B cell (primary cell): ENCODE measurements around the gene THBS3. TPM values are rescaled to one million over a fixed set of nuclear protein-coding genes. Genes with fewer than 3 reads are reported as not detected.

ENCODE experiments used
- ATAC-seq: fragments of 200-7000 bp; cut with Tn5 transposase; one replicate; pipeline ENCODE4 v1.10.0; 2021; ENCODE audit warnings: low read depth, mild to moderate bottlenecking, moderate number of reproducible peaks, moderate library complexity
- CTCF ChIA-PET: fragments of 350-600 bp; sonication (Branson Sonifier 250); formaldehyde crosslinking; loops from one replicate; lab custom pipeline; 2021; ENCODE audit warnings: antibody characterized with exemption, inconsistent platforms; lab: Charles Lee
- POLR2A ChIA-PET: fragments of 350-600 bp; sonication (Branson Sonifier 250); formaldehyde crosslinking; loops from one replicate; lab custom pipeline; 2021; ENCODE audit warnings: antibody characterized with exemption; lab: Charles Lee
- DNase-seq: peaks from one replicate; pipeline ENCODE4 v3.0.0; 2013
- H2AFZ ChIP-seq: 2 replicates; pipeline ENCODE4 v1.6.1; 2012; ENCODE audit warnings: mild to moderate bottlenecking, low read depth, low read length; ENCODE audit not compliant: insufficient read depth, poor library complexity, severe bottlenecking
- H3K27ac ChIP-seq, 2 donors: 1 replicate in 1 of 2; 2 replicates in 1 of 2; pipeline ENCODE4 v1.5.1; 2012 to 2013; ENCODE audit warnings: low read length in 2 of 2, mild to moderate bottlenecking in 2 of 2, moderate library complexity in 1 of 2
- H3K27me3 ChIP-seq, 4 experiments: fragments of 200-600 bp in 1 of 4; sonication (generic) in 1 of 4; replicated peaks in 1 of 4; 1 replicate in 2 of 4; 2 replicates in 2 of 4; pipeline versions ENCODE4 v1.6.1 to v1.7.0; 2013 to 2016; ENCODE audit warnings: low read length in 3 of 4, mild to moderate bottlenecking in 2 of 4, mixed read lengths in 1 of 4, moderate library complexity in 1 of 4; ENCODE audit not compliant: insufficient read depth in 4 of 4, control insufficient read depth in 3 of 4; ENCODE audit errors: control extremely low read depth in 1 of 4
- H3K36me3 ChIP-seq, 2 experiments: replicated peaks in 1 of 2; 1 replicate in 1 of 2; 2 replicates in 1 of 2; pipeline versions ENCODE4 v1.6.1 to v1.7.1; 2013; ENCODE audit warnings: low read length in 1 of 2; ENCODE audit not compliant: insufficient read depth in 2 of 2, control insufficient read depth in 1 of 2; ENCODE audit errors: control extremely low read depth in 1 of 2, extremely low read depth in 1 of 2
- H3K4me1 ChIP-seq, 2 donors: fragments of 200-600 bp in 1 of 2; sonication (generic) in 1 of 2; 1 replicate in 1 of 2; 2 replicates in 1 of 2; pipeline versions ENCODE4 v1.5.1 to v1.6.1; 2013 to 2017; ENCODE audit warnings: low read length in 2 of 2; ENCODE audit not compliant: control insufficient read depth in 2 of 2, insufficient read depth in 2 of 2
- H3K4me2 ChIP-seq: replicated peaks from 2 replicates; pipeline ENCODE3; 2012; ENCODE audit warnings: mild to moderate bottlenecking, low read depth, low read length; ENCODE audit not compliant: poor library complexity, severe bottlenecking
- H3K4me3 ChIP-seq, 5 experiments: fragments of 200-600 bp in 1 of 5; sonication (generic) in 1 of 5; 1 replicate in 3 of 5; 2 replicates in 2 of 5; pipeline versions ENCODE4 v1.5.1 to v1.7.0; 2011 to 2016; ENCODE audit warnings: low read length in 4 of 5, mild to moderate bottlenecking in 4 of 5, low read depth in 2 of 5, control low read depth in 1 of 5, moderate library complexity in 1 of 5; ENCODE audit not compliant: insufficient read depth in 1 of 5; ENCODE audit errors: control extremely low read depth in 1 of 5, extremely low read depth in 1 of 5
- H3K79me2 ChIP-seq: fragments of 200-600 bp; sonication (generic); one replicate; pipeline ENCODE4 v1.6.0; 2016; ENCODE audit warnings: low read length; ENCODE audit not compliant: control insufficient read depth, insufficient read depth
- H3K9ac ChIP-seq: fragments of 200-600 bp; sonication (generic); 2 replicates; pipeline ENCODE4 v1.6.1; 2017; ENCODE audit warnings: mild to moderate bottlenecking, low read length, moderate library complexity
- H3K9me3 ChIP-seq, 3 donors: one replicate each; pipeline versions ENCODE4 v1.6.1 to v1.7.1; 2013; ENCODE audit warnings: low read length in 2 of 3; ENCODE audit not compliant: control insufficient read depth in 2 of 3, insufficient read depth in 1 of 3; ENCODE audit errors: control extremely low read depth in 1 of 3
- H4K20me1 ChIP-seq: 2 replicates; pipeline ENCODE4 v1.6.0; 2012; ENCODE audit warnings: mild to moderate bottlenecking, low read length; ENCODE audit not compliant: insufficient read depth, control insufficient read depth, poor library complexity, severe bottlenecking
- H3K27ac Mint-ChIP-seq: one replicate; pipeline ENCODE4 v1.8.0; 2021; ENCODE audit warnings: mixed read lengths
- H3K27me3 Mint-ChIP-seq: one replicate; pipeline ENCODE4 v1.8.0; 2021; ENCODE audit warnings: mixed read lengths
- H3K4me1 Mint-ChIP-seq: one replicate; pipeline ENCODE4 v1.8.0; 2021; ENCODE audit warnings: mixed read lengths
- H3K4me3 Mint-ChIP-seq: one replicate; pipeline ENCODE4 v1.8.0; 2021; ENCODE audit warnings: mixed read lengths
- H3K9me3 Mint-ChIP-seq: one replicate; pipeline ENCODE4 v1.8.0; 2022; ENCODE audit warnings: mixed read lengths; ENCODE audit not compliant: insufficient read depth
- CTCF ChIP-seq: fragments of 200-600 bp; IDR thresholded peaks from one replicate; pipeline ENCODE4 v1.8.0; 2022; ENCODE audit warnings: antibody characterized with exemption, mild to moderate bottlenecking
- EZH2 ChIP-seq: IDR thresholded peaks from 2 replicates; pipeline ENCODE4 v1.6.1; 2012; ENCODE audit warnings: borderline replicate concordance, low read depth, mild to moderate bottlenecking, moderate library complexity, low read length; ENCODE audit not compliant: insufficient read depth, poor library complexity, severe bottlenecking
- WGBS: methylation state at CpG from one replicate; pipeline ENCODE4 v1.1.5; 2013; ENCODE audit warnings: missing lambda C conversion rate; ENCODE audit not compliant: insufficient coverage; 5-methylcytosine and 5-hydroxymethylcytosine counted together
- intact Hi-C: fragments of 100-400 bp; cut with micrococcal nuclease; formaldehyde crosslinking; loops from one replicate; pipeline ENCODE4 v1.10.0; 2022
- polyA plus RNA-seq: library from polyadenylated mRNA; depleted of rRNA; stranded (reverse); fragments of >200 nt; gene quantifications from 2 replicates; pipeline ENCODE4 v1.2.3, GENCODE V29; 2012
- total RNA-seq, 2 donors: library from RNA; stranded (reverse); fragments of 120-200 nt in 1 of 2; gene quantifications; 1 replicate in 1 of 2; 2 replicates in 1 of 2; pipeline versions ENCODE4 v1.2.3 to v1.2.4, GENCODE V29; 2013 to 2022

THBS3 gene
- total and polyA plus RNA-seq, 2 donors (not counting 1 experiment from before 2014, with no cell fraction given) = 28.0 to 28.6 TPM

GRCh38 chr1:155198547-155198906, 9.2 kb downstream of the THBS3 start:
- ChIA-PET POLR2A (no interaction called here), CTCF (interaction anchor here (1.2 to 7.7 kb wide), 2 partner anchors 22 to 28 kb away, joined by 3 to 196 read pairs; partner anchors contain the start of genes KRTCAP2 and TRIM46)
- no peaks in the 10 kb centered on the region for H3K27me3 Mint-ChIP-seq
- Histone ChIP-seq H3K9ac (no peak overlapping the region), H3K79me2 (no peaks in the 10 kb centered on the region), H3K4me2 (no peak overlapping the region), H4K20me1 (no peaks in the 10 kb centered on the region), H3K27ac (no peak overlapping the region), H3K36me3 (no peaks in the 10 kb centered on the region), H3K27me3 (peaks cover 0 to 13% (median 1%) of the 10 kb centered on the region in 4 experiments), H3K4me1 (peaks cover 9 to 12% of the 10 kb centered on the region in 2 donors), H2AFZ (no peak overlapping the region), H3K9me3 (peaks cover 0 to 3% (median 0%) of the 10 kb centered on the region in 3 donors), H3K4me3 (no peak overlapping the region)
- DNase-seq (no peak), ATAC-seq (no peak)
- 100% methylated on average over 1 of the region's 3 CpGs for WGBS
- no peak overlapping the region for H3K4me3 Mint-ChIP-seq
- intact Hi-C loops = no loop called here
- H3K9me3 Mint-ChIP-seq = no peaks in the 10 kb centered on the region
- H3K4me1 Mint-ChIP-seq = peaks cover 17% of the 10 kb centered on the region
- H3K27ac Mint-ChIP-seq = no peak overlapping the region
- TF ChIP-seq EZH2 (no peak), CTCF (no peak)

- ATAC-seq (no peak), DNase-seq (no peak)
- intact Hi-C loops = no loop called here
- Histone ChIP-seq H3K9me3 (peaks cover 0 to 5% (median 0%) of the 10 kb centered on the region in 3 donors), H3K4me1 (peaks cover 14 to 17% of the 10 kb centered on the region in 2 donors), H3K36me3 (no peaks in the 10 kb centered on the region), H3K27me3 (peaks cover 0 to 18% (median 1%) of the 10 kb centered on the region in 4 experiments), H4K20me1 (no peaks in the 10 kb centered on the region), H3K4me3 (no peak overlapping the region), H3K79me2 (no peaks in the 10 kb centered on the region), H3K9ac (no peak overlapping the region), H2AFZ (no peak overlapping the region), H3K27ac (no peak overlapping the region), H3K4me2 (no peak overlapping the region)
- H3K27ac Mint-ChIP-seq = no peak overlapping the region
- WGBS = 95% methylated on average over 14 of the region's 15 CpGs
- no peaks in the 10 kb centered on the region for H3K27me3 Mint-ChIP-seq
- no peak overlapping the region for H3K4me3 Mint-ChIP-seq
- CTCF ChIA-PET = interaction anchor here (1.2 to 7.7 kb wide), 2 partner anchors 22 to 29 kb away, joined by 3 to 196 read pairs; partner anchors contain the start of genes KRTCAP2 and TRIM46
- no peaks in the 10 kb centered on the region for H3K9me3 Mint-ChIP-seq
- peaks cover 22% of the 10 kb centered on the region for H3K4me1 Mint-ChIP-seq
- POLR2A ChIA-PET = no interaction called here
- no peak for TF ChIP-seq EZH2
- no peak for TF ChIP-seq CTCF
These were observed 9.7 kb downstream of the THBS3 start for GRCh38 chr1:155197901-155198546.
